ENCODE data around the gene NCAN.
A peak's percentile ranks its signal among the peaks of the same experiment; 100 is the strongest.
"Not testable (repeated sequence)": the region's sequence is repeated elsewhere in the genome, so short reads cannot be mapped to it uniquely, and the experiment has no call there.

Gene NCAN

DNA sequence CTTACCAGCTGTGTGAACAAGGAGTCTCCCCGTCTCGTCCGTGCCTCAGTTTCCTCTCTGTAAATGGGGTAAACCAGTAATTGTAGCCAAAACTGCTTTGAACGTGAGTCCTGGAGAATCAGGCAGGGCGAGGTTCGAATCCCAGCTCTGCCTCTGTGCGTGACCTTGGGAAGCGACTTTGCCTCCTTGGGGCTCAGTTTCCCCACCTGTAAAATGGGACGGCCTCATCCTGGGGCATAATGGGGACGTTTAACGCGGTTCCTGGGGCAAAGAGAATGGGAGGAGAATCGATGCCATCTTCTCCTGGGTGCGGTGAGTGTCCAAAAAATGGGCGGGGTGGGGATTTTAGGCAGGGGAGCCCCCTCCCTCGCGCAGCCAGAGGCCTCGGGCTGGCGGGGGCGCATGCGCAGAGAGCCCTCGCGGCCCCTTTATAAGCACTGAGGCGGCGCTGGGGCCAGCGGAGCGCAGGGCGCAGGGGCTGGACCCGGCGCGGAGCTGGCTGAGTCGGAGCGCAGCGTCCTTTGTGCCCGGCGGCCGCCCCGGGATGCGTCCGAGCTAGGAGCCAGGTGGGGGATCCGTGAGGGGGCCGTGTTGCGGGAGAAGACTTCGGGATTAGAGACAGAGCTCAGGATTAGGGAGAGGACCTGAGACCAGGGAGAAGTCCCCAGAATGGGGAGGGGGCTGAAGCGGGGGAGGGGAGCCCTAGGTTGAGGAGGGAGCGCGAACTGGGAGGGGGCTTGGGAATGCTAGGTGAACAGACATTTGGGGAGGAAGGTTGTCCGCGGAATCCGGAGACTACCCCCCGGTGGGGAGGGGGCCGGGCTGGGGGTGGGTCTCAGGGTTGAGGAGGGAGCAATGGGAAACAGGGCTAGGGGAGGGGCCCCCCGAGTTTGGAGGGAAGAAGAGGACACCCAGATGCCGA lies at the start of gene NCAN:
Gene NCAN (plus strand): TSS at position 460 of the 922 bp plus-strand sequence. CDS start 4,996 bp downstream, outside the sequence.
- DNase-seq (ENCODE audit: low read depth) = no peak

DNA sequence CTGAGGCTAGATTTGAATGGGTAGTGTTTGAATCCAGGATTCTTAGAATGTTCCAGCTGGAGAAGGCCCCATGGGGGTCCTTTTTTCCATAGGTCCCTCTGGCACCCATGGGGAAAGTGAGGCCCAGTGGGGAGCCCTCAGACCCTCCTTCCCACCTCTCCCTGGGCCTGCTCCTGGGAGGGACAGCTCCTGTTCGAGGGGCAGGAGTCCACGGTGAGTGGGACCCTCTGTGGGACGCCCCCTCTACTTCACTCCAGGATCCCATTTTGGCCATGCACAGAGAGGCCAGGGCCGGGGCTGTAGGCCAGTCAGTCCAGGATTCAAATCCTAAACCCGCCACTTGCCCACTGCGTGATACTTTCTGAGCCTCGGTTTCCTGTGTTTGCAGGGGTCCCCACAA lies 49.3 kb upstream of the NCAN start:
- no peak for DNase-seq (ENCODE audit: low read depth)

DNA sequence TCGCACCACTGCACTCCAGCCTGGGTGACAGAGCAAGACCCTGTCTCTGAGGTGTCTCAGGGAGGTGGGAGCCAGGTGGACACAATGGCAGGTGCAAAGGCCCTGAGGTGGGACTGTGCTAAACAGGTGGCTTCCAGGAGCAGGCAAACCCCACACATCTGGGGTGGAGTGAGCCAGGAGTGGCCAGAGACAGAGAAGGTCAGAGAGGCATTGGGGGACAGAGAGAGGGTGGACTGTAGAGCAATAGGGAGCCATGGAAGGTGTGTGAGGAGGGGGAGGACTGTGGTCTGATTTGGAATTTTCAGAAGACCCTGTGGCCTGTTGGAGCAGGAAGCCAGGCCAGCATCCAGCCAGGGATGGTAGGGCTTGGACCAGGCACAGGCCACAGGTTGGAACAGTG lies 46.4 kb upstream of the NCAN start:
- no peak for DNase-seq (ENCODE audit: low read depth)

DNA sequence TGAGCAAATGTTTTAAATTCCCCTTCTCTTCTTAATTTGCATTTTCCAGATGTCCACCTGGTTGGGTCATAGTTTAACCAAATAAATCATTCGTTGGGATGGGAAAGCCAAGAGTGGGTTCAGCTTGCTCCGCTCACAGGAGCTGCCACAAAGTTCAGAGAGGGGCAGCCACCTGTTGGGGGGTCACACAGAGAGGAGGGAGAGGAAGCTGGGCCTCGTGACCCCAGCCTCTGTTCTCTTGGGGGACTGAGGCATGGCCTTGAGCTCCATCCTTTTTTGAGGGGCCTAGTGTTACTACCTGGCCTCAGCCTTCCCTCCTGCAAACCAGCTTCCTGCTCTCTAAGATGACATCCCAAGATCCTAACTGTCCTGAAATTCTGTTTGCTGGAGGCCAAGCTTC lies 44.1 kb upstream of the NCAN start:
- no peak for DNase-seq (ENCODE audit: low read depth)

DNA sequence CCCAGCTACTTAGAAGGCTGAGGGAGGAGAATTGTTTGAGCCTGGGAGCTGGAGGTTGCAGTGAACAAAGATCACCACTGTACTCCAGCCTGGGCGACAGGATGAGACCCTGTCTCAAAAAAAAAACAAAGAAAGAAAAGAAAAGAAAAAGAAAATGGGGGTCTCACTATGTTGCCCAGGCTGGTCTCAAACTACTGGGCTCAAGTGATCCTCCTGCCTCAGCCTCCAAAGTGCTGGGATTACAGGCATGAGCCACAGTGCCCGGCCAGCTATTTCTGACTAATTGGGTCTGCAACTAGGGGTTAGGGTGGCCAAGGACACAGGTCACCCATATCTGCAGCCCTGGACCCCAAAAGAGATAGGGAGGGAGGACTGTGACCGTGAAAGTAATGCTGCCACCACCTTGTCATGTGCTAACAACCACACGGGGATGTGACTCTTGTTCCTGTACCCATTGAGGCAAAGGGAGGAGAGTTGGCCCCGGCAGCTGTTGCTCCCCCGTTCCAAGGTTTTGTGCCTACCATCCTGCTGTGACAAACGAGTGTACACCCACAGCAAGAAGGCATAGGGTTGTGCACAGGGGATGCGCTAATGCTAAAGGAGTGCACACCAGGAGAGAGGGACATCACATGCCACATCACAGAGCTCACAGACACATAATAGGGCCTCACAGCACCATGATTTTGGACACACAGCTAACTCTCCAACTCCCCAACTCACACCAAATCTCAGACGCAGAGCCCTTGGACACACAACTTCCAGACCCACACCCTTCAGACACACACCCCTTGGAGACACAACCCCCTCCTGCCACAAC lies 42.3 kb upstream of the NCAN start:
- DNase-seq (ENCODE audit: low read depth) = no peak

DNA sequence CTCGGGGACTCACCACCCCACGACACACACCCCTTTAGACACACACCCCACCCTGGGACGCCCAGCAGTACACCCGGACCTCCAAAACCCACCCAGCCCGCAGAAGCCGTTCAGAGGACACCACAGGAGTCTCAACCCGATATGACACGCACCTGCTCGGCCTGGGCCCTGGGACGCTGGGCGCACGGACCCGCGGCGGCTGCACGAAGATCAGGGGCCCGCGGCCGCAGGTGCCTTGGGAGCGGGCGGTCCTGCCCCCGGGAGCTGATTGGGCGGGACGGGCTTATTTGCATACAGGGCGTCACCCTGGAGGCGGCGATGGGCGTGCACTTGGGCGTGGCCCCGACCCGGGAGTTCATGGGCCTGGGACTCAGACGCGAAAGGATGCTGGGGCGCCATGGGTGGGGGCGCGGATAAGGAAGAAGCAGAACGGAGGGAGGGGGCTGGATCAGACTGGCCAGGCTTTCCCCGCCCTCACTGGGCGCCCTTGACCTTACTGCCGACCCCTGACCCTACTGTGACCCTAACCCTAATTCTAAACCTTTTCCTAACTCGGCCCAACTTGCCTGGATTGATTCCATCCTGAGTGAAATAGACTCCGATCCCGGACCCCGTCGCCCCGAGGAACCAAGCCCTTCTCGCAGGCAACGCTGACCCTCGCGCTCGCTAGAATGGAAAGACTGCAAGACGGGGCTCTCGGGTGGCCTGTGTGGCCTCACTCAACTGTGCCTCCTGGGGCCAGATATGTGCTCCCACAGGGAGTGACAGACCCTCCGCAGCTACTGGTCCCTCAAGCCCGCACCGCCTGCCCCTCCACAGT lies 41.5 kb upstream of the NCAN start, which contains the start of gene MEF2B:
Gene MEF2B (minus strand): TSS at position 211 of the 820 bp plus-strand sequence. CDS start 19,528 bp downstream, outside the sequence.
- DNase-seq (ENCODE audit: low read depth) = no peak

DNA sequence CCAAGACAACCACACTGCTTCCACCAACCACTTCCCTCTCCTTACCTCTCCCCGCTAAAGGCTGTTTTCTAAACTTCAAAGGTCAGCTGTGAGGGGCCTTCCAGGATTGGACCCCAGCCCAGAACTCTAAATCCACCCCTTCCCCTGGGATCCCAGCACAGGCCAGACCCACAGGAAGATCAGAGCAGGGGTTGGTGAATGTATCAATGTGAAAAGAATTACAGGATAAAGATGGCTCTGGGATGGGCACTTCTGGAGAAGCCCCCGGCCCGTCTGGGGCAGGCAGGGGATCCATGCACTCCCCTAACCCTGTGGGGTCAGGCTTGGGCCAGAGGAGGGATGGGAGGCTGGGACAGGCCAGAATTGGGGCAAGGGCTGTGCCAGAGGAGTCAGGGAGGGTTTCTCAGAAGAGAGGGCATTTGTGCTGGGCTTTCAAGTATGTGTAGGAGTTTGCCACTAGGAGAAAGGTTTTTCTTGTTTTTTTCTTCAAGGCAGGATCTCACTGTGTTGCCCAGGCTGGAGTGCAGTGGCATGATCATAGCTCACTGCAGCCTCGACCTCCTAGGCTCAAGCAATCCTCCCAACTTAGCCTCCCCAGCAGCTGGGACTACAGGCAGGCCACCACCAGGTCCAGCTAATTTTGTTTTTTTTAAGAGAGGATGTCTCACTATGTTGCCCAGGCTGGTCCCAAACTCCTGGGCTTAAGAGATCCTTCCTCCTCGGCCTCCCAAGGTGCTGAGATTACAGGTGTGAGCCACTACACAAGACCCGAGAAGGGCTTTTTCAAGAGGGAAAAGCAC lies 40.7 kb upstream of the NCAN start:
- DNase-seq (ENCODE audit: low read depth) = no peak

DNA sequence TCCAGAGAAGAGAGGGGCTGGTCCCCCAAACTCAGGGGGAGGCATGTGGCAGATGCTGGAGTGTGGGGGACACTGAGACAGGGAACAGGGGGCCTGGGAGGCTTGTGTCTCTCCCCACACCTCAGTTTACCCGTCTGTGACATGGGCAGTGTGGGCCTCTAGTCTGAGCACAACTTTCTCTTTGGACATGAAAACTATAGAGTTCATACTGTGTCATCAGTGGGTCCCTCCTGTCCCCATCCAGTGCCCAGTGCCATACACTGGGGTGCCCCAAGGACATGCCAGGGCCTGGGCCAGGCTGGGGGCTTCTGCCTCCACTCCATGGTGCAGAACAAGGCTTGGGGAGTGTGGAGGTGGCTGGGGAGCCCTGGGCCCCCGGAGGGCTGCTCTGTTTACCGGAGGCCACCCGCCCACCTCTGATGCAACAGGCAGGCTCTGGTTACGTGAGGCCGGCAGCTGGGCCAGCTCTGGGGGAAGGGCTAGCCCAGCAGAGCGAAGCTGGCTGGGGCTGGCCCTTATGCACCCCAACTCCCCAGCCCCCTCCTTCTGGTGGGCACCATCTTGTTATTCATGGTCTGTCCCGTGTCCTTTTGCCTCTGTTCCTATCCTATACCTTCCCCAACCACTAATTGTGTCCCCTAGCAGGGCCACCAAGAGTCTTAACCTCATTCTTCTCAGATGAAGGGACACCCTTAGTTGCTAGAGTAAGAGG lies 39.8 kb upstream of the NCAN start:
- DNase-seq (ENCODE audit: low read depth) = no peak

DNA sequence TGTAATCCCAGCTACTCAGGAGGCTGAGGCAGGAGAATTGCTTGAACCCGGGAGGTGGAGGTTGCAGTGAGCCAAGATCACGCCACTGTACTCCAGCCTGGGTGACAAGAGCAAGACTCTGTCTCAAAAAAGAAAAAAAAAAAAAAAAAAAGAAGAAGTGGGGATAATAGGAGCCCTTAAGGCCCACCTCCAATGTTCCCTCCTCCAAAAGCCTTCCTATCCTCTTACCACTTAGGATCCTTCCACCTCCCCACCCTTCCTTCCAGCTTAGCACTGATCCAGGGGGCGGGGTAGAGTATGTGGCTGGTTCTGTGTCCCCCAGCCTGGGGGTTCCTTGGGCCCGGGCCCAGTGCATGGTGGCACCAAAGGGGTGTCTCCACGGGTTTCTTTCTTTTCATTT lies 38.5 kb upstream of the NCAN start:
- DNase-seq (ENCODE audit: low read depth) = not testable (repeated sequence)

DNA sequence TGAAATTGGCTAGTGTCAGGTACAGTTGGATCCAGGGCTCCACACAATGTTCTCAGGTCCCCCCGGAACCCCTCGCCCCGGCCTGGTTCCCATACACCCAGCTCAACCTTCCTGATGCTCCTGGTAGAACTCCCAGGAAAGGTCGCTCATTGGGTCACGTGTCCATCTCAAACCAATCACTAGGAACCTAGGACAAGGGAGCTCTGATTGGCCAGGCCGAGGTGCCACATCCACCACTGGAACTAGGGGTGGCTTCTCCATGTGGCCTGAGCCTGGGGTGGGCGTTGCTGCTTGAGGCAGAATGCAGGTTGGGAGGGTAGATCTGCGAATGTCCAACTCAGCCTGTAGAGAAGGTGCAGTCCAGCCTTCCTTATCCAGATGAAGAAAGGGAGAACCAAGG lies 34.8 kb upstream of the NCAN start:
- DNase-seq (ENCODE audit: low read depth) = no peak

DNA sequence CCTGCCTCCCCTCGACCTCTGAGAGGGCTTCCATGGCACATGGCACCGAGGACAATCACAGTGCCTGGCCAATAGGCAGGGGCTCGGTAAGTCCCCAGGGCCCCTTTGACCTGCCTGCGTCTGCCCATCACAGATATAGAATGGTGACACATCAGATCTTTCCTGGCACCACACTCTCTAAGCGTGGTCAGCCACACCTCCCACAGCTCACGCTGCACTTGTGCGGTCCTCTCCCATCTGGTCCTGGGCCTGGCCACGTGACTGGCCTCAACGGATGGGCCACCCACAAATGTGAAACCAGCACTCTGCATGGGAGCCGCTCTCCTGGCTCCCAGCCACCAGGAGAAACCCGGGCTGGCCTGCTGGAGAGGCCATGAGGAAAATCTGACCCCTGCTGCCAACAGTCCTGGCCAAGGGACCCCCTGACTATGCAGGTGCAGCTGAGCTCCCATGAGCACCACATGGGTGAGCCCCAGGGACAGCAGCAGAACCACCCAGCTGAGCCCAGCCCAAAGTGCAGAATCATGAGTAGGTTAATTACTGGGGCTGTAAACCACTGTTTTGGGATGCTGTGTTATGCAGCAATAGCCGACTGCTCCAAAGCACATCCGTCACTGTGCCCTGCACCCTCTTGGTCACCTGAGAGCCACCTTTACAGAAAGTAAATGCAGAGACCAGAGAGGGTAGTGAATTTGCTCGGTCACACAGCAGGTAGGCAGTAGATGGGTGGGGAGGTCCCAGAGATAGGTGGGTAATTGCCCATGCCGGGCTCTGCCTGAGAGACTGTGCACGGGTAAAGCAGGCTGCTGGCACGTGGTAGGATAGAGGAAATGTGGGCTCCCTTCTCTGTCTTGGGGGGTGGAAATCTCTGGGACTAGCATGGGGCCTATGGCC lies 32.0 kb upstream of the NCAN start:
- DNase-seq (ENCODE audit: low read depth) = no peak

DNA sequence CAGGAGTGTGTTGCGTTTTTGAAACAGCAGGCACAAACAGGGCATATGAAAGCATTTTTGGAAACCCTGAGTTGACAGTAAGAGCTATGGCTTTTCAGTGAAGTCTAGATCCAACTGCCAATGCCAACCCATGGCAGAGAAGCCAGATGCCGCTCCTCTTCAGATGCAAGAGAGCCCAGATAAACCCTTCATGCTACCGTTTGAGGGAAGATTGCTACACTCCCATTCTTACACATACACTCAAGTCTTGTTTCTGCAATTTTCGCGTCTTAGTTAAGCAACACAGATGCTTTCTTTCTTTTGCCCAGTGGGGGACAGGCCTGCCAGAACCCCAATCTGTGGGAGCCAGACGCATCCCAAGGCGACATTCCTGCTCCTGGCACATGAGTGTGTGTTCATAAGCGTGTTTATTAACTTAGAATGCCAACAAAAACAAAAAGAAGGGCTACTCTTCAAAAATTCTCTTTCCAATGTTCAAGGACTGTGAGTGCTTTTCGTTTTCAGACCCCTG lies 30.2 kb upstream of the NCAN start:
- no peak for DNase-seq (ENCODE audit: low read depth)

DNA sequence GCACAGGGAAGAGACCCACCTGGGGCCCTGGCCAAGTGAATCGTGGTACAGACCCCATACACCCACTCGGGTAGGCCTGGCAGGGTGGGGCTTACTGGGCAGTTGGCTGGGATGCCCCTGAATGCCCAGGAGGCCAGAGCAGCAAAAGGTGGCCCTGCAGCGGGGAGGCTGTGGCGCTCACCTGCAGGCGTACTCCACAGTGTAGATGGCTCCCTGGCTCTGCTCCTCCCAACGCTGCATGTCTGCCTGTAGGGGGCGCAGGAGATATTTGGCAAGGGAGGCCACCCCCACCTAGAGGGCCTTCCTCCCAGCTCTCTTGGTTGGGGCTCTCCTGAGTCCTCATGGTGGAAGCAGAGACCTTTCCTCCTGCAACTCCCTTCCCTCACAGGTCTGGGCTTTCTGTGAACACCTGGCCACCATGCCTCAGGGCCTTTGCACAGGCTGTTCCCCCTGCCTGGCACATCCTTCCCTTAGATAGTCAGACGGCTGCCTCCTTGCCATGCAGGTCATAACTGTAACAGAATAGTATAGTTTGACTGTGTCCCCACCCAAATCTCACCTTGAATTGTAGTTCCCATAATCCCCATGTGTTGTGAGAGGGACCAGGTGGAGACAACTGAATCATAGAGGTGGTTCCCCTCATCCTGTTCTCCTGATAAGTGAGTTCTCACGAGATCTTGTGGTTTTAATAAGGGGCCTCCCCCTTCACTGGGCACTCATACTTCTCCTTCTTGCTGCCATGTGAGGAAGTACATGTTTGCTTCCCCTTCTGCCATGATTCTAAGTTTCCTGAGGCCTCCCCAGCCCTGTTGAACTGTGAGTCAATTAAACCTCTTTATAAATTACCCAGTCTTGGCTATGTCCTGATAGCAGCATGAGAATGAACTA lies 25.7 kb upstream of the NCAN start:
- DNase-seq (ENCODE audit: low read depth) = no peak

DNA sequence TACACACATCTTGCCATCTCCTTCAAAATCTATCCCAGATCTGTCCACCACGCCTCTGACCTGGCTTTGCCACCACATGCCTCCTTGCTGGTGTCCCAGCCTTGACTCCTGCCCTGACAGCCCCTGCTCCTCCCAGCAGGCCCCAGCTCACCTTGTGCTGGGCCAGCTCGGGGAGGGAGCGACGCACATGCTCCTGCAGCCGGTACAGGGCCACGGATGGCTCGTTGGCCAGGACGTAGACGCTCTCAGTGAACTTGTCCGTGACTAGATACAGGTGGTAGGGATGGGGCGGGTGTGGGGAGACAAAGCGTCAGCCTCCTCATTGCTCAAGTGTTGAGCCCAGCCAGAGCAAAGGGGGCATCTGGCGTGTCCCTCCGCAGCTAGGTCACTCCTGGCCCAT lies 25.0 kb upstream of the NCAN start:
- DNase-seq (ENCODE audit: low read depth) = no peak

DNA sequence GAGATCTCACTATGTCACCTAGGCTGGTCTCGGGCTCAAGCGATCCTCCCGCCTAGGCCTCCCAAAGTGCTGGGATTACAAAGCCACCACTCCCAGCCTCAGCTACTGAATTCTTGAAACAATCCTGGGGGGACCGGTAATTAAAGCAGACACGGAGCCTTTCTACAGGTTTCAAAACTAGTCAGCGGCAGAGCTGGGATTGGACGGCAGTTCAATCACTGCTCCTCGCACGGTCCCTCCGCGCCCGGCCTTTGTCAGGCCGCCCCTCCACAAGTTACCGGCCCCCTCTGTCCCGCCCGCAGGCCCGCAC lies 20.0 kb upstream of the NCAN start:
- DNase-seq (ENCODE audit: low read depth) = no peak

DNA sequence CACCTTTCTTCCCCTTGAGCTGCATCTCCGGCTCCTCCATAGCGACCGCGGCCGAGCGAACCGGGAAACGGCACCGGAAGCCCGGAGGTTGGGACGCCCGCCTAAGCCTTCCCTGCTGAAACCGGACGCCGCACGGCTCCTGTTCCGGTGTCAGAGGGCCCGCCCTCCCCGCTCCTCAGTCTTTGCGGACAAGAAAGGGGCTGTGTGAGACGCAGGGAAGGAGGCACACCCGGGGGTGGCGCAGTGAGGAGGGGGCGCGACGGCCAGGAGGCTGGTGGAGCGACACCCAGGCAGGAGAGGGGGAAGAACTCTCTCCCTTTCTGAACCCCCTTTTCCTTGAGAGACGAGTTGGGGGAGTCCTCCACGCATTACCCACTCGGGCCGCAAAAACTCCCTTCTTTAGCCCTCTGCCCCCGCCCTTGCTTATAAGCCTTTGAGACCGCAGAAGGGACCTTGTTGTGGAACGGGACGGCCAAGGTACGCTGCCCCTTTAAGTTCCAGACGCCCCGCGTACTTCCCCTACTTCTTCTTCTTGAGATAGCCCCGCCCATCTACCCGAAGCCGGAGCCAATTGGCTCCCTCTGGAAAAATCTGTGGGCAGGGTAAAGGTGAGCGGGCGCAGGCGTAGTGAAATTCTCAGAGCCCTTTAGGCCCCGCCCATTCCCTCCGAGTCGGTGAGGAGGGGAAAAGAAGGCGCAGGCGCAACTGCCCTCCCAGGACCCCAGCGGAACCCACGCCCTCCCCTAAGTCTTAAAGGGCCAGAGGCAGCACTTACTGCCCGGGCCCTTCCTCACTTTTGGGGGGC lies 19.5 kb upstream of the NCAN start, which contains the start of the genes BORCS8 and RFXANK:
Gene BORCS8 (minus strand): TSS at position 75 of the 805 bp plus-strand sequence. CDS start 35 bp downstream, at position 40.
Gene RFXANK (plus strand): TSS at position 181 of the 805 bp plus-strand sequence. CDS start 1,689 bp downstream, outside the sequence.
- DNase-seq (ENCODE audit: low read depth) = peak; percentile 94

DNA sequence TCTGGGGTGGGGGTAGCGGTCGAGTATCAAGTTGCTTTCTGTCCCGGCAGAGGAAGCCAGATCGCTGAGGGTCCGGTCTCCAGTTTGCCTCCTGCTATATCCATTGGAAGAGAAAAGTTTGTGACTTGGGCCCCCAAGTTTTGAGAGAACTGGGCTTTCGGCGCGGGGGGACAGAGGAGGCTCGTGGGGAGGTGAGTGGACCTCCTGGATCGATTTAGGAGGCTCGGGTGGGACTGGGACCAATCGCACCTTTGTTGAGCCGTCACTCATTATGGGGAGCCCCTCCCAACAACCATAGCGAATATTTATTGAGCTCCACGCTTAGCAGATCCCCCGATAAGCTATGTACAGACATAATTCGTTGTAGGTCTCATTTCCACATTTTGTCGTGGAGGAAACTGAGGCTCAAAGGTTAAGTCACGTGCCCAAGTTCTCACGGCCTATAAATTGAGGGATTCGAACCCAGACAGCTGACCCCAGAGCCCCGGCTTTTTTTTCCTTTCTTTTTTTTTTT lies 18.8 kb upstream of the NCAN start:
- DNase-seq (ENCODE audit: low read depth) = no peak

All from GM04503 (cell line).